ENCODE results near the gene C8G.

GRCh38 chr9:136951541-136952320, 6.7 kb downstream of the C8G start, which contains the start of gene LCN12:
- TF ChIP-seq CTCF (conservative IDR thresholded peaks at IDR 0.05; ENCODE audit: low read depth, low read length) (no peak), EZH2phosphoT487 (IDR thresholded peaks at IDR 0.05; ENCODE audit: borderline replicate concordance, low read length) (no peak), EZH2 (IDR thresholded peaks at IDR 0.05; ENCODE audit: low read length, unreplicated experiment) (no peak)

All from PC-3 (cell line).